EL (cell line): Measurements from ENCODE around the gene PAXX.

Experiments used
- DNase-seq: peaks from one replicate; pipeline ENCODE4 v3.0.0-alpha.2; 2016

Gene PAXX, protein sequence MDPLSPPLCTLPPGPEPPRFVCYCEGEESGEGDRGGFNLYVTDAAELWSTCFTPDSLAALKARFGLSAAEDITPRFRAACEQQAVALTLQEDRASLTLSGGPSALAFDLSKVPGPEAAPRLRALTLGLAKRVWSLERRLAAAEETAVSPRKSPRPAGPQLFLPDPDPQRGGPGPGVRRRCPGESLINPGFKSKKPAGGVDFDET

DNA sequence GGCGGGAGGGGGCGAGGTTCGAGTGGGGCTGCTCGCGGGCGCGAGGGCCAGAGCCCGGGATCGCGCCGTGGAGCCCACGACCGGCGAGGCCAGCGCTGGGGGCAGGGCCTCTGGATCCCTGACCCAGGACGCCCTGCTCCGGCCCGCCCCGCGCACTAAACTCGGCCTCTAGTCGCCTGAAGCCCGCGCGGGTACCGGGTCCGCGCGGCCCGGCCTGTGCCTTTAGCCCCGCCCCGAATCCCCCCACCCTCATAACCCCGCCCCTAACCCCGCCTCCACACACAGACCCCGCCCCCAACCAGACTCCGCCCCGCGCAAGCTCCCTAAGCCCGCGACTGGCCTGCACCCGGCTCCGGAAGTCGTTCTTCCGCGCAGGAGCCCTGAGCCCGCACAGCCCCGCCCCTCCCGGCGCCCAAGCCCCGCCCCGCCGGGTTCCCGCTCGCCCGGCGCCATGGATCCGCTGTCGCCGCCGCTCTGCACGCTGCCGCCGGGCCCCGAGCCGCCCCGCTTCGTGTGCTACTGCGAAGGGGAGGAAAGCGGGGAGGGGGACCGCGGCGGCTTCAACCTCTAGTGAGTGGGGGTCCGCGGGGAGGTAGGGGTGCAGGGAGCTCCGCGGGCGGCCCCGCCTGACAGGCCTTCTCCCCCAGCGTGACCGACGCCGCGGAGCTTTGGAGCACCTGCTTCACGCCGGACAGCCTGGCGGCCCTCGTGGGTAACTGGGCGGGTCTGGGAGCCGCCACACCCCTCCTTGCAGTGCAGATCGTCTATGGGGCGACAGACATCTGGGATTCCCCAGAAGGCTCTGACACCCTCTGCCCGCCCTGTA, at the start of gene PAXX:
PAXX (plus strand) TSS at position 430 of the 826 bp plus-strand sequence; CDS start at position 452, 22 bp downstream.
- peak; percentile 89 for DNase-seq

DNA sequence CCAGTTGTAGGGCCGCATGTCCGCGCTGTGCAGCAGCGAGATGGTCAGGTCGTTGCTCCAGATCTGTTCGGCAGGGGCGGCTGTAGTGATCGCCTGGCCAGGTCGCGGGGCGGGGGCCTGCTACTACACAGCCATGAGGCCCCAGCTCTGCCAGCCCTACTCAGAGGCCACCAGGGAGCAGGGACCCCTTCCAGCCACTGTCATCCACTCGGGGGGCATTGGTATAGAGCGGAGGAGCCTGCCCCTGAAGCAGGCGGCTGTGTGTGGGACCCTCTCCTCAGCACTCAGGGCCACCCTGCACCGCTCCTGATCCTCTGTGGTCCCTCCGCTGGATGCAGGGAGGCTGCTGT, 49.4 kb upstream of the PAXX start:
- DNase-seq, result no peak

DNA sequence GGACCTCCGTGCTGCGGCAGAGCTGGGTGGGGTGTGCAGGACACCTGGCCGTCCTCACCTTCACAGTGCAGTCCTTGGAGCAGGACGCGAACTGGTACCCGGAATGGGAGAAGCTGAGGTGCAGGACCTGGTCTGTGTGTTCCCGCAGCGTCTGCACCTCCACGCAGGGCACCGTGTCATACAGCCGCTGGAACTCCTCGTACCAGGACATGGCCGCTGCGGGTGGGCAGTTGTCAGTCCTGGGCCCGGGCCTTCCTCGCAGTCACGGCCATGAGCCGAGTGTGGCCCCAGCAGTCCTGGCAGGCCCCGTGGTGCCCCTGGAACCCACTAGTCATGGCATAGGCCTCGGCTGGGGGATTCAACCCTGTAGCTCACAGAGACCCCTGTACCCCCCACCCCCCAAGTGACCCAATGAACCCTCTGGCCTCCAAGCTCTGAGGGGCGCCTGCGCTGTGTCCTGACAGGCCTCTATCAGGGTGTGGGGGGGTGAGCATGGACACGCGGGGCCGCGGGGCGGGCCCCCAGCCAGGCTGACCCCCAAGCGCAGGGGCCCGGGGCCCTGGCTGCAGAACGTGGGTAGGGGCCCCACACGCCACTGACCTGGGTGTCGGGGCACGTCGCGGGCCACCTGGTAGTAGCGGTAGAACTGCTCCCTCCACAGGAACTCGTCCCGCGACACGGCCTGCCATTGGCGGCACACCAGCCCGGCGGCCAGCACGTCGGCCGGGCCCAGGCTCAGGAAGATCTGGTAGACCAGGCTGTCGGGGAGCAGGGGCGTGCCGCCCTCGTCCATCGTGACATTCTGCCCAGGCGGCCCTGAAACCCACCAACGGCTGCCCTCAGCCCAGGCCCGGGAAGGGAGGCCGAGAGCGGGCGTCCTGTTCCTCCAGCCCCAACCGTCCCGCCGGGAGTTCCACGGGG, 48.7 kb upstream of the PAXX start:
- peak; percentile 39 for DNase-seq

DNA sequence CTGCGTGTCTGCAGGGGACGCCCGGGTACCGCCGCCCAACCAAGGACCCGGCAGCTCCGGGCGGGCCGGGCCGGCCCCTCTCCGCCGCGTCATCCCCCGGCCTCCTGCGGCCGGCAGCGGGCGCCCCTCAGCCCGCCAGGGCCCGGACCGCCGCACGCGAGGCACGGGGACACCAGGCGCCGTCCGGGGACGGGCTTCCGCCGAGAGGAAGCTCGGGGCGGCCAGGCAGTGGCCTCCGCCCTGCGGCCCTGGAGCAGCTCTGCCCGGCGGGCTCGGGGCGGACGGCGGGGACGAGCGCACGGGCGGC, 48.1 kb upstream of the PAXX start:
- DNase-seq, result peak; percentile 61

DNA sequence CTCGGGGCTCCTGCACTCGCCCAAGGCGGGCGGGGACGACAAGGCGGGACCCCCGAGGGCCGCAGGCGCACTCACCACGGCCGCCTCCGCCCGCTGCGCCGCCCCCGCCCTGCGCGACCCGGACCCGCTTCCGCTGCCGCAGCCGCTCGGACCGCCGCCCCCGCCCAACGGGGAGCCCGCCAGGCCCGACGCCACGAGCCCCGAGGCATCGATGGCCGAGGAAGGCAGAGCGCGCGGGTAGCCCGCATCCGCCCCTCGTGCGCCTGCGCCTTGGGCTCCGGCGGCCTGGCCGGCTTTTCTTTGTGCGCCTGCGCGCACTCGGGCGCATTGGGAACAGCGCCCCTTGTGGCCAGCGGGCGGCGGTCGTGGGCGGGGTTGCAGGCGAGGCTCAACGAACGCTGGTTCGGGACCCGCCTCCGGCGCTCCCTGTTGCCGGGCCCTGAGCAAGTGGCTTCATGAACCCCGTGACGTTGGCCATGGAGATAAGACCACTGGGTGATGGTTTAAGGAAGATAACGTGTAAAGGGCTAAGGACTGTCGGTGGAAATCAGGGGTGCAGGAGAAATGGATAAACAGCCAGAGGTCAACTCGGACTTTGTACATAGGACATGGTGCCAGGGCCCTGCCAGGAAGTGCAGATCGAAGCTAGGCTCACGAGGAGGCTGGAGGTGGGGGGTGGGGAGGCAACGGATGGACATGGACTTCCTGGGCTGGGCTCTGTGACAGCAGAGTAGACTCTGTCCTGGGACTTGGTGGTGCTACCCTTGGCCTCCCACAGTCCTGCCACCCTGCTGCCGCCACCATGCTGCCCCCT, 47.5 kb upstream of the PAXX start, which contains the start of the genes C8G and FBXW5:
C8G (plus strand) TSS at position 725 of the 814 bp plus-strand sequence; CDS start at position 803, 78 bp downstream.
FBXW5 (minus strand) TSS at position 220 of the 814 bp plus-strand sequence. CDS start 655 bp downstream, outside the sequence.
- DNase-seq, result peak; percentile 93

DNA sequence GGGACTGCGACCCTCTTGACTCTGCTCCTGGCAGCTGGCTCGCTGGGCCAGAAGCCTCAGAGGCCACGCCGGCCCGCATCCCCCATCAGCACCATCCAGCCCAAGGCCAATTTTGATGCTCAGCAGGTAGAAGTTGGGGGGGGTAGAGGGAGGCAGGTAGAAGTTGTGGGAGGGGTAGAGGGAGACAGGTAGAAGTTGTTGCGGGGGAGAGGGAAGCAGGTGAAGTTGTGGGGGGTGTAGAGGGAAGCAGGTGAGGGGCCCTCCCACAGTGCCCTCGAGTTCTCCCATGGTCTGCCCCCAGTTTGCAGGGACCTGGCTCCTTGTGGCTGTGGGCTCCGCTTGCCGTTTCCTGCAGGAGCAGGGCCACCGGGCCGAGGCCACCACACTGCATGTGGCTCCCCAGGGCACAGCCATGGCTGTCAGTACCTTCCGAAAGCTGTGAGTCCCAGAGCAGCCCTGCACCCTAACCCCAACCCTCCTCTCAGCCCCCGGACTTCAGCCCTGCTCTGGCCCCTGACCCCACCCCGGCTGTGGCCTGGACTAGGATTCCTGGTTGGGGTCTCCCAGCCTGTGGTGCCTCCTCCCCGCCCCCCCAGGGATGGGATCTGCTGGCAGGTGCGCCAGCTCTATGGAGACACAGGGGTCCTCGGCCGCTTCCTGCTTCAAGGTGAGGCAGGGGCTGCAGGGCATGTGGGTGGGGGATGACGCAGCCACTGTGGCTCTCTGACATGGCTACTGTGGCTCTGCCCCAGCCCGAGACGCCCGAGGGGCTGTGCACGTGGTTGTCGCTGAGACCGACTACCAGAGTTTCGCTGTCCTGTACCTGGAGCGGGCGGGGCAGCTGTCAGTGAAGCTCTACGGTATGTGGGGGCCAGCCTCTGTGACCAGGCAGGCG, 46.6 kb upstream of the PAXX start:
- DNase-seq, result no peak

DNA sequence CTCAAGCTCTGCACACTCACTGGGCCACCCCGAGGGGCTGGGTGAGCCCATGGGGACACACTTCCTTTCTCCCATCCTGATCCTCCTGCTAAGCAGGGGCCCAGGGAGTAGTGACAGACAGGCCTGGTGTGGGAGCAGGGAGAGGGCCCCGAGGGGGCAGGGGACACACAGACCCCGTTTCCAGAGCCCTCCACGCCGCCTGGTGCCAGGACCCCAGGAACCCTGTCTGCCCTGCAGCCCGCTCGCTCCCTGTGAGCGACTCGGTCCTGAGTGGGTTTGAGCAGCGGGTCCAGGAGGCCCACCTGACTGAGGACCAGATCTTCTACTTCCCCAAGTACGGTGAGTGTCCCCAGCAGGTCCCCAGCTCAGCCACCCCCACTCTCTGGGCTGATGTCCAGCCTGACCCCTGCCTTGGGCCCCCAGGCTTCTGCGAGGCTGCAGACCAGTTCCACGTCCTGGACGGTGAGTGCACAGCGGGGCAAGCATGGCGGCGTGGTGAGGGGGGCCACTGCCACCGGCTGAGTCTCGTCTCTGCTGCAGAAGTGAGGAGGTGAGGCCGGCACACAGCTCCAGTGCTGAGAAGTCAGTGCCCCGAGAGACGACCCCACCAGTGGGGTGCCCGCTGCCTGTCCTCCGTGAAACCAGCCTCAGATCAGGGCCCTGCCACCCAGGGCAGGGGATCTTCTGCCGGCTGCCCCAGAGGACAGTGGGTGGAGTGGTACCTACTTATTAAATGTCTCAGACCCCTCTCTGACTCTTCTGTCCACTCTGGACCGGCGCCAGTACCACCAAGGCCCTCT, 45.8 kb upstream of the PAXX start:
- DNase-seq, result no peak

DNA sequence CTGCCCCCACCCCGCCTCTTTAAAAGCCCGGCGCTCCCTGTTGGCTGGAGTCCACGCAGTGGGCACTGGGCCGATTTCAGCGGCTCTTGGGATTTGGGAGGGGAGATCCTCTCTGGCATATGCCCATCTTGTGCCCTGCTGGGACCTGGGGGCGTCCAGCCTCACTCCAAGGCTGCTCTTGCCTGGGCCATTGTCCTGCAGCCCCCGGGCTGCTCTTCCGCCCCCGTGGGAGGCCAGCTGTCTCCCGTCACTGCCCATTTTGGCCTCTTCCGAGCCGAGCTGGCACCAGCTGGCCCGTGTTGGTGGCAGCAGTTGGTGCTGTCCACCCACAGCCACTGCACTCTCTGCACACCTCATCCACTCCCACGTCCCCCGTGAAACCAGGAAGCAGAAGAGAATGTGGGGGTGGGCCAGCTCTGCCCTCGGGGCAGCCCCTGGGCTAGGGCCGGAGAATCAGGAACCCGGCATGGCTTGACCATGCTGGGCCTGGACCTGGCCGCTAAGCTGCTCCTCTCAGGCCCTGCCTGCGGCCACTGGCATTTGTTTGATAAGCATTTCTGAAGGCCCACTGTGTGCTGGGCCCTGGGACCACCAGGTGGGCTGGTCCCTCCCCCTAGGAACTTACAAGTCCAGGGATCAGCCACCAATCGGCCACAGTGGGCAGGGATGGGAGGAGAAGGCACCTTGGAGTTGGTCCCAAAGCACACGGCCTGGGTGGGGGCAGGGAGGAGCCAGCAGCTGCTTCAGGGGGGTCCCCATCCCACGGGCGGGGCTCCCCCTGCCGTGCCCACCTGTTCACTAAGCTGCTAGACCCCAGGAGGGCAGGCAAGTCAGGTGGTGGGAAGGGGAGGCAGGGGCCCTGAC, 45.0 kb upstream of the PAXX start:
- no peak for DNase-seq

DNA sequence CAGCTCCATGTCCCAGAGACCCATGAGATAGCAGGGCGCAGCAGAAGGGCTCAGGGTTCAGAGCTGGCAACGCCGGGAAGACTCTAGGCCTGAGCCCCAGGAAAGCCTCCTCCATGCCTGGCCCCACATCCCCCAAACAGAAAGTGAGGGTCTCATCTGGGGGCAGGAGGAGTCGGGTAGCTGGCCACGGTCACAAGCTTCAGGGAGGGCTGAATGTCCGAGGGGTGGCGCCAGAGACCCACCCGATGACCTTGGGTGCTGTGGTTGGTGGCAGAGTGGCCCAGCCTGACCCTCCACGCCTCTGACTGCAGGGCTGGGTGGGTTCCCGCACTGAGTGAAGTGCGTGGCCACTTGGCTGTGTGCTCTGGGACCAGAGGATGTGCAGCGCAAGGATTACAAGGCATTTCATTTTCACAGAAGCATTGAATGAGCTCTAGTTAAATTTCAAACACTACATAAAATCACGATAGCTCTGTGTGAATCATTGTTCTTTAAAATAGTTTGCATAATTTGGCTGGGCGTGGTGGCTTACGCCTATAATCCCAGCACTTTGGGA, 44.2 kb upstream of the PAXX start:
- peak; percentile 60 for DNase-seq

DNA sequence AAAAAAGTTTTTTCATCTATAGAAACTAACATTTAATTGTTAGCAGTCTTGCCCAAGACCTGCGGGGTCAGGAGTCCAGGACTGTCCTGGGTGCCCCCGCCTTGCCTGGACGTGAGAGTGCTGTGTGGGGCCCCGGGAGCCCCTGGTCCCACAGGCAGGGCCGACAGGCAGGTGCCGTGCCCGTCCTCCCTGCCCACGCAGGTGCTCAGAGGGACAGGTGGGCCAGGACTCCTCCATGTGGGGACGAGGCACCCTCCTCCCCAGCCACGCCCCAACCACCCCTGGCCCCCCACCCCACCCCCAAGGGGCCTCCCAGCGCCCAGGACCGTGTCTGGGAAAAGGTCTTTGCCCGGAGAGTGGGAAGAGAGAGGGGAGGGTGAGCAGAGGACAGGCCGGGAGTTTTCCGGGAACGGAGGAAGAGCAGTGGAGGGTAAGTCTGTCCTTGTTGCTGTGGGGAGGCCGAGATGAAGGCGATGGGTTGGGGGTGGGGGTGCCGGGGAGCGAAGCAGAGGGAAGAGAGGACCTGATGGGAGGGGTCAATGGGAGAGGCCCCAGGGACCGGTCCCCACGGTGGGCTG, 42.9 kb upstream of the PAXX start:
- DNase-seq, result no peak

DNA sequence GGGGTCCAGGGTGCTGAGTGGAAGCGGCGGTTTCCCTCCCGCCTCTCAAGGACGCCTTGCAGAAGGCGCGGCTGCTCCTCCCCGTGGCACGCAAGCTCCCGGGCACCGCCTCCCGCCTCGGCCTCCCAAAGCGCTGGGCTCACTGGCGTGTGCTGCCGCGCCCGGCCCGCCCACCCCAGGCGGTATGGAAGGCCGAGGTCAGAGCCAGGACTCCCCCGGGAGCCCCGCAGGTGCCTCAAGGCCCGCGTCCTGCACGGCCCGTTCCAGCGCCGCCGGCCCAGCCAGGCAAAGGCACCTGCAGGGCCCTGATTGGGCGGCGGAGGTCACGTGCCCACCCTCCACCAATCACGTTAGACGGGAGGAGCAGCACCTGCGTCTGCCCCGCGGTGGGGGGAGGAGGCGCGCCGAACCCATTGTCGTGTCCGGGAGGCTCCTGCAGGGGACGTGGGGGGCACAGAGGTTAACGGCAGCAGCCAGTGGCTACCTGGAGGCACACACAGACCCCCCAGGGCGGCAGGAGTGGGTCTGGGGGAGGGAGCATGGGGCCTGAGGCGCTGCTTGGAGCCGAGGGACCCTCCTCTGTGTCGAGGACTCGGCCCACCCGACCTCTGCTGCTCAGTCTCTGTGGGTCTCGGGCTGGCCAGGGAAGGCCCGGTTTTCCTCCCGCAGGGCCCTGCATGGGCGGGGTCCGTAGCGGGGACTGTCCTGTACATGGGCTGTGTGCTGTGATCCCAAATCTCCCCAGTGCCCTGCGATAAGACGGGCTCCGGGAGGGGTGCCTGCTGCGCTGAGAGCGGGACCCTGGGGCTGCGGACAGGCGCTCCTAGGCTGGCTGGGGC, 42.2 kb upstream of the PAXX start:
- peak; percentile 89 for DNase-seq

DNA sequence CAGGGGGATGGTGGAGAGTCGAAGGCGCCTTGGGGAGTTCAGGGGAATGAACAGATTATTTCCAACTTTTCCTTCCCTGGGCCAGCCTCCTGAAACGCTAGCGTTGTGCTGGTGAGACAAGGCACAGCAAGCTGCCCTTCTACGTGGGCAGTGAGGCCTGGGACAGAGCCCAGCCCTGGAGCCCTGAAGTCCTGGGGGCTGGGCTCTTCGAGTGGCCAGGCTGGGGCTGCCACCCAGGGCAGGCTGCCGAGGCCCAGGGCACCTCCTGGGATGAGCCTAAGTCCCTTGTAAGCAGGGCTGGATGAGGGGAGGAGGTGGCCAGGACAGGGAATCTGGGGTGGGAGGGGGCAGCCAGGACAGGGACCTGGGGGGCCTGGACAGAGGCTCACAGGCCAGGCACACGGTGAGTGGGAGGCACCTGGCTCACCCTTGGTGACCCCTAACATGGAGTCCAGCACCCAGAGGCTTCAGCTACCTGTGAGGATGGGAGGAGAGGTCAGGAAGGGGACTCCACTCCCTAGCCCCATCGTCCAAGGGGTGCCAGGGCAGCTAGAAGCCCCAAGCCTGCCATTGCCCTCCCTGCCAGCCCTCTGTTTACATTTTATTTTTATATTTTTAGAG, 41.5 kb upstream of the PAXX start:
- DNase-seq, result no peak

DNA sequence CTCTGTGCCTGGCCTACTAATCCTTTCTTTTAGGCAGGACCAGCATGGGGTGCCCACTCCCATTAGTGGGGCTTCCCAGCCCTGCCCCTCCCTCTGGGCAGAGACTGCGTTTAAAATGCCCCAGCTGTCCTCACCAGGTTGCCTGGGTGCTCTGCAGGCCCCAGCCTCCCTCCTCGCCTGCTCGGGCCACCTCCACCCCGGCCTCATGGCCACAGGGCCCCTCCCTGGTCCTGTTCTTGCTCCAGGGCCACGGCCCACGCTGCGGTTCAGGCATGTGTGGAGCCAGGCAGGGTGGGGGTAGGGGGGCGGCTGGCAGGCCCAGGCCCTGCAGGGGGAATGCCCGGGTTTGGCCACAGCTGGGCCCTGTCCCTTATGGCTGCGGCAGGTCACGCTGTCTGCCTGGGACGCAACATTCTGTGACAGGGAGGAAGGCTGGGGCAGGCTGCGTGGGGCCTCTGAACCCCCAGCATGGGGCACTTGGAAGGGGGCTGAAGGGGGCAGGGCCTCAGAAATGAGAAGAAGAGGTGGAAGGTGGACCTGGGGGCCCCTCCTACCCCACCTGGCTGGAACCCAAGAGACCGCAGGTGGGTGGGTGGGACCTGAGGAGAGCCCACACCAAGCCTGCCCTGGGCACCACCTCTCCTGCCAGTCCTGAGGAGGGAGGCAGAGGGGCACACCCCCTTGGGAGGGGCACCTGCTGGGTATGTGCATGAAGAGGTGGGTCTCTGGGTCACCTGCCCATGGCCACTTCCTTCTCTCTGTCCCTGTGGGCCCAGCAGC, 40.5 kb upstream of the PAXX start, which contains the start of gene LCN12:
LCN12 (plus strand) TSS at position 733 of the 780 bp plus-strand sequence. CDS start 55 bp downstream, outside the sequence.
- no peak for DNase-seq

DNA sequence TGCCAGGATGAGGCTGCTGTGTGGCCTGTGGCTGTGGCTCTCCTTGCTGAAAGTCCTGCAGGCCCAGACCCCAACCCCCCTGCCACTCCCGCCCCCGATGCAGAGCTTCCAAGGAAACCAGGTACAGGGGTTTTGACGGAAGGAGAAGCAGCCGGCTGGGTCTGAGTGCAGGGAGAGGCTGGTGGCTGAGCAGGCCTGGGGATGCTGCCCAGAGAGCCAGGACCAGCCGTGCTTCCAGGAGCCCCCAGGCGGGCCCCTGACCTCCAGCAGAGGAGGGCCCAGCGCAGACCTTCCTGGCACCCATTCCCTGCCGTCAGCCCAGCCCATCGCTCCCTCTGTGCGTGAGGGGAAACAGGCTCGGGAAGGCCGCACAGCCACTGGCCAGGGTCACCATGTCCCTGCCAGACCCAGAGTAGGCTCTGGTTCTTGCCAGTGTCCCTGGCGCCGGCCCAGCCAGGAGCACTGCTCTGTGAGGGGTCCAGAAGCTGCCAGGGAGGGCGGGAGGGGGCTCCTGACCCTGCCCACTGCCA, 39.8 kb upstream of the PAXX start:
- no peak for DNase-seq

DNA sequence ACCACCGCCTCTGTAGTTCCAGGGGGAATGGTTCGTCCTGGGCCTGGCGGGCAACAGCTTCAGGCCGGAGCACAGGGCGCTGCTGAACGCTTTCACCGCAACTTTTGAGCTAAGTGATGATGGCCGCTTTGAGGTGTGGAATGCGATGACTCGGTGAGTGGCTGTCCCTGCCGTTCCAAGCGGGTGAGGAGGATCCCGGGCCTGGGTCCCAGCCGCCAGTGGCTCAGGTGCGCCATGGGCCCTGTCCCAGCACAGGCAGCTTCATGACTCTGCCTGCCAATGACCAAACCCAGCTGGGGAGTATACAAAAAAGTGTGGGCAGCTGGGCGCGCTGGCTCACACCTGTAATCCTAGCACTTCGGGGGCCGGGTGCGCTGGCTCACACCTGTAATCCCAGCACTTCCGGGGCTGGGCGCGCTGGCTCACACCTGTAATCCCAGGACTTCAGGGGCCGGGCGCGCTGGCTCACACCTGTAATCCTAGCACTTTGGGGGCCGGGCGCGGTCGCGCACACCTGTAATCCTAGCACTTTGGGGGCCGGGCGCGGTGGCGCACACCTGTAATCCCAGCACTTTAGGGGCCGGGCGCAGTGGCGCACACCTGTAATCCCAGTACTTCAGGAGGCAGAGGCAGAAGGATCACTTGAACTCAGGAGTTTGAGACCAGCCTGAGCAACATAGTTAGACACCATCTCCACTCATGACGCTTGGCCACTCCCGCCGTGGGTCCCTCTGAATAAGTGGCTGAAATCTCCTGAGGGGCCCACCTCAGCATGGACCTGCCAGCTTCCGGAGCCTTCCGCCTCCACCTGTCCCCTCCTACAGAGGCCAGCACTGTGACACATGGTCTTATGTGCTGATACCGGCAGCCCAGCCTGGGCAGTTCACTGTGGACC, 39.1 kb upstream of the PAXX start:
- DNase-seq, result no peak
